ENCODE results near the gene SBNO1.

DNA sequence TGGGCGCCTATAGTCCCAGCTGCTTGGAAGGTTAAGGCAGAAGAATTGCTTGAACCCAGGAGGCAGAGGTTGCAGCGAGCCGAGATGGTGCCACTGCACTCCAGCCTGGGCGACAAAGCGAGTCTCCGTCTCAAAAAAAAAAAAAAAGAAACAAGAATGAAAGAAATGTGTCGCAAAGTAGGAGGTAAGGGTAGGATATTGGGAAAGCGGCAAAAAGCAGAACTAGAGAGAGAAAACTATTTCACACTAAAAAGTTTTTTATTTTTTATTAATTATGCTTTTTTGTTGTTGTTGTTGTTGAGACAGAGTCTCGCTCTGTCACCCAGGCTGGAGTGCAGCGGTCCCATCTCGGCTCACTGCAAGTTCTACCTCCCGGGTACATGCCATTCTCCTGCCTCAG, 17.7 kb downstream of the SBNO1 start:
- TF ChIP-seq, protein P1, sequence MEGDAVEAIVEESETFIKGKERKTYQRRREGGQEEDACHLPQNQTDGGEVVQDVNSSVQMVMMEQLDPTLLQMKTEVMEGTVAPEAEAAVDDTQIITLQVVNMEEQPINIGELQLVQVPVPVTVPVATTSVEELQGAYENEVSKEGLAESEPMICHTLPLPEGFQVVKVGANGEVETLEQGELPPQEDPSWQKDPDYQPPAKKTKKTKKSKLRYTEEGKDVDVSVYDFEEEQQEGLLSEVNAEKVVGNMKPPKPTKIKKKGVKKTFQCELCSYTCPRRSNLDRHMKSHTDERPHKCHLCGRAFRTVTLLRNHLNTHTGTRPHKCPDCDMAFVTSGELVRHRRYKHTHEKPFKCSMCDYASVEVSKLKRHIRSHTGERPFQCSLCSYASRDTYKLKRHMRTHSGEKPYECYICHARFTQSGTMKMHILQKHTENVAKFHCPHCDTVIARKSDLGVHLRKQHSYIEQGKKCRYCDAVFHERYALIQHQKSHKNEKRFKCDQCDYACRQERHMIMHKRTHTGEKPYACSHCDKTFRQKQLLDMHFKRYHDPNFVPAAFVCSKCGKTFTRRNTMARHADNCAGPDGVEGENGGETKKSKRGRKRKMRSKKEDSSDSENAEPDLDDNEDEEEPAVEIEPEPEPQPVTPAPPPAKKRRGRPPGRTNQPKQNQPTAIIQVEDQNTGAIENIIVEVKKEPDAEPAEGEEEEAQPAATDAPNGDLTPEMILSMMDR (conservative IDR thresholded peaks at IDR 0.05; ENCODE audit: low read depth, low read length): no peak
- TF ChIP-seq EZH2 (IDR thresholded peaks at IDR 0.05; ENCODE audit: borderline replicate concordance, low read depth, low read length, poor library complexity, severe bottlenecking): no peak

Measured in A673 (cell line).